OCI-LY3 (cell line): ENCODE measurements around the gene PAX5.

ENCODE experiments used
- H2AFZ ChIP-seq: fragments of 200-600, 300-600 bp; shearing (Covaris generic); 2 replicates; pipeline ENCODE4 v1.6.0; 2014; ENCODE audit warnings: antibody characterized with exemption, low read depth, low read length
- H3K27ac ChIP-seq: fragments of 200-600, 300-600 bp; sonication (generic); 2 replicates; pipeline ENCODE4 v1.5.1; 2014; ENCODE audit warnings: mild to moderate bottlenecking, low read length, moderate library complexity, mixed read lengths
- H3K27me3 ChIP-seq: fragments of 200-600, 300-600 bp; sonication (generic); 2 replicates; pipeline ENCODE4 v1.6.1; 2014; ENCODE audit warnings: low read depth, low read length, mixed read lengths
- H3K36me3 ChIP-seq: fragments of 200-600, 300-600 bp; sonication (generic); replicated peaks from 2 replicates; pipeline ENCODE3; 2014; ENCODE audit warnings: low read depth, low read length, mixed read lengths
- H3K4me1 ChIP-seq: fragments of 300-600, 200-600 bp; sonication (generic); 2 replicates; pipeline ENCODE4 v1.6.1; 2014; ENCODE audit warnings: low read length, mixed read lengths
- H3K4me2 ChIP-seq: fragments of 200-600, 300-600 bp; sonication (generic); 2 replicates; pipeline ENCODE4 v1.6.1; 2014; ENCODE audit warnings: low read length, mixed read lengths
- H3K4me3 ChIP-seq: fragments of 300-600, 200-600 bp; sonication (generic); 2 replicates; pipeline ENCODE4 v1.5.1; 2014; ENCODE audit warnings: antibody characterized with exemption, mild to moderate bottlenecking, low read length, moderate library complexity
- H3K79me2 ChIP-seq: fragments of 300-600, 200-600 bp; shearing (Covaris generic); 2 replicates; pipeline ENCODE4 v1.6.1; 2014; ENCODE audit warnings: mild to moderate bottlenecking, low read length, mixed read lengths
- H3K9ac ChIP-seq: fragments of 300-600, 200-600 bp; shearing (Covaris generic); 2 replicates; pipeline ENCODE4 v1.6.0; 2014; ENCODE audit warnings: mild to moderate bottlenecking, low read length, moderate library complexity
- H3K9me3 ChIP-seq: fragments of 200-600, 300-600 bp; shearing (Covaris generic); 2 replicates; pipeline ENCODE4 v1.6.1; 2014; ENCODE audit warnings: low read length, mixed read lengths; ENCODE audit not compliant: insufficient read depth
- H4K20me1 ChIP-seq: fragments of 200-600, 300-600 bp; sonication (generic); 2 replicates; pipeline ENCODE4 v1.6.1; 2016; ENCODE audit warnings: low read length, mixed read lengths; ENCODE audit not compliant: insufficient read depth
- EZH2phosphoT487 ChIP-seq: fragments of 200-600 bp; shearing (Covaris generic); IDR thresholded peaks from 2 replicates; pipeline ENCODE4 v1.6.1; 2018; ENCODE audit warnings: antibody characterized with exemption, mixed run types, low read depth
- TF ChIP-seq, protein P1 (sequence below): fragments of 200-600, 300-600 bp; sonication (generic); IDR thresholded peaks from 2 replicates; pipeline ENCODE4 v1.5.1; 2014; ENCODE audit warnings: antibody characterized with exemption, low read length, low read depth

PAX5 gene

DNA sequence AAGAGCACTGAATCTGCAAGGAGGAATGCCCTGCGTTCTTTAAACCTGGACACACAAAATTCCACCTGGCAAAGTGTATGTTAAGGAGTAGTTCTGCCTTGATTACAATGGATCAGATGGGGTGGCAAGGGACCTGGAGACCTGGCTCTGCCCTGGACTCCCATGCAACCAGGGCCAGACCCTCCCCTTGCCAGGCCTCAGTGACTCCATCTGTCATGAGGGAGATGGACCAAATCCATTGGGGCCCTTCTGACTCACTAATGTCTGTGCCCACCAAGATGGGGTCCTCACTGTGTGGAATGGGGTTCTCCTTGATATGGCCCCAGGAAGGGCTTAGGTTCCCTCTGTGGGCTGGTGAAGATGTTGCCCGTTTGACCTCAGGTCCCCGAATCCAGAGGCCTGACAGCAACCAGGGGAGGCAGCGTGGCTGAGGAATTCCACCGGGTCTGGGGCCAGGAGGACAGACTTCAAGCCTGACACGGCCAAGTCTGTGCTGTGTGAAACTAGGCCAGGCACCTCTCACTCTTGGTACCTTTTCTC lies 100.3 kb downstream of the PAX5 start:
- Histone ChIP-seq H4K20me1 (peaks cover 79% of the 10 kb centered on the region), H3K9me3 (no peaks in the 10 kb centered on the region), H3K27me3 (no peaks in the 10 kb centered on the region), H3K27ac (no peak overlapping the region), H3K36me3 (peaks cover 80% of the 10 kb centered on the region), H3K4me3 (no peak overlapping the region), H3K79me2 (peaks cover 97% of the 10 kb centered on the region), H3K4me1 (peaks cover 65% of the 10 kb centered on the region), H2AFZ (no peak overlapping the region), H3K4me2 (no peak overlapping the region), H3K9ac (no peak overlapping the region)
- TF ChIP-seq EZH2phosphoT487: no peak
- TF ChIP-seq, protein P1, sequence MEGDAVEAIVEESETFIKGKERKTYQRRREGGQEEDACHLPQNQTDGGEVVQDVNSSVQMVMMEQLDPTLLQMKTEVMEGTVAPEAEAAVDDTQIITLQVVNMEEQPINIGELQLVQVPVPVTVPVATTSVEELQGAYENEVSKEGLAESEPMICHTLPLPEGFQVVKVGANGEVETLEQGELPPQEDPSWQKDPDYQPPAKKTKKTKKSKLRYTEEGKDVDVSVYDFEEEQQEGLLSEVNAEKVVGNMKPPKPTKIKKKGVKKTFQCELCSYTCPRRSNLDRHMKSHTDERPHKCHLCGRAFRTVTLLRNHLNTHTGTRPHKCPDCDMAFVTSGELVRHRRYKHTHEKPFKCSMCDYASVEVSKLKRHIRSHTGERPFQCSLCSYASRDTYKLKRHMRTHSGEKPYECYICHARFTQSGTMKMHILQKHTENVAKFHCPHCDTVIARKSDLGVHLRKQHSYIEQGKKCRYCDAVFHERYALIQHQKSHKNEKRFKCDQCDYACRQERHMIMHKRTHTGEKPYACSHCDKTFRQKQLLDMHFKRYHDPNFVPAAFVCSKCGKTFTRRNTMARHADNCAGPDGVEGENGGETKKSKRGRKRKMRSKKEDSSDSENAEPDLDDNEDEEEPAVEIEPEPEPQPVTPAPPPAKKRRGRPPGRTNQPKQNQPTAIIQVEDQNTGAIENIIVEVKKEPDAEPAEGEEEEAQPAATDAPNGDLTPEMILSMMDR: no peak

DNA sequence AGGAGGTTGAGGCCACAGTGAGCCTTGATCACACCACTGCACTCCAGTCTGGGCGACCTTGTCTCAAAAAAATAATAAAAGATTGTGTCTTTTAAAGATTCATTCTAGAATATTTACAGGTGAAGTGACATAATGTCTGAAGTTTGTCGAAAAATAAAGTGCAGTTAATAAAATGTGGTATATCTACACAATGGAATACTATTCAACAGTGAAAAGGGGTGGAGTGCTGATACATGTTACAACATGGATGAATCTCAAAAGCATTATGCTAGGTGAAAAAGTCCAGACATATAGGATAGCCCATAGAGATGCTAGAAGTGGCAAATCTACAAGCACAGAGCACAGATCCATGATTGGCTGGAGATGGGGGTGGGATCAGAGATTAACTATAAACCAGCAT lies 101.9 kb downstream of the PAX5 start:
- H2AFZ ChIP-seq: no peak overlapping the region
- H3K27ac ChIP-seq: no peak overlapping the region
- peaks cover 76% of the 10 kb centered on the region for H4K20me1 ChIP-seq
- H3K9ac ChIP-seq: no peak overlapping the region
- TF ChIP-seq, protein P1: no peak
- TF ChIP-seq EZH2phosphoT487: no peak
- H3K27me3 ChIP-seq: no peaks in the 10 kb centered on the region
- H3K4me3 ChIP-seq: no peak overlapping the region
- peaks cover 80% of the 10 kb centered on the region for H3K36me3 ChIP-seq
- H3K4me1 ChIP-seq: peaks cover 52% of the 10 kb centered on the region
- H3K9me3 ChIP-seq: no peaks in the 10 kb centered on the region
- H3K79me2 ChIP-seq: peaks cover 95% of the 10 kb centered on the region
- no peak overlapping the region for H3K4me2 ChIP-seq

DNA sequence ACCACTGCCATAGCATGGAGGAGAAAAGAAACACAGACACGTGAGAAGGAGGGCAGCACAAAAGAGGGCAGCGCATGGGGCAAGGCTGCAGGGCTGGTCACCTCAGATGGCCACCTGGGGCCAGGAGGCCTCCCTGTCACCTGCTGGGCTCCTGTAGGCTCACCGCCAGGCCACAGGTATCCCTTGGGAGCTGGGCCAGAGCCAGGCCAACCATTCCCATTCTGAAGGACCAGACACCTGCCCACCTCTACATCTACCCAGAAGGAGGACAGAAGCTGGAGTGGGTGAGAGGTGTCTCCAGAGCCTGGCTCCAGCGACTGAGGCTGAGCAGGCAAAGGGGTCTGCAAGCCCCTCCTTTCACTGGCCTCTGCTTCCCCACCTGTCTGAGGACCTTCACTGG lies 103.1 kb downstream of the PAX5 start:
- Histone ChIP-seq H3K4me2 (no peak overlapping the region), H2AFZ (no peak overlapping the region), H3K79me2 (peaks cover 95% of the 10 kb centered on the region), H3K4me1 (peaks cover 39% of the 10 kb centered on the region), H3K27me3 (no peaks in the 10 kb centered on the region), H3K9me3 (no peaks in the 10 kb centered on the region), H4K20me1 (peaks cover 77% of the 10 kb centered on the region), H3K36me3 (peaks cover 79% of the 10 kb centered on the region), H3K27ac (no peak overlapping the region), H3K4me3 (no peak overlapping the region), H3K9ac (no peak overlapping the region)
- TF ChIP-seq, protein P1: no peak

DNA sequence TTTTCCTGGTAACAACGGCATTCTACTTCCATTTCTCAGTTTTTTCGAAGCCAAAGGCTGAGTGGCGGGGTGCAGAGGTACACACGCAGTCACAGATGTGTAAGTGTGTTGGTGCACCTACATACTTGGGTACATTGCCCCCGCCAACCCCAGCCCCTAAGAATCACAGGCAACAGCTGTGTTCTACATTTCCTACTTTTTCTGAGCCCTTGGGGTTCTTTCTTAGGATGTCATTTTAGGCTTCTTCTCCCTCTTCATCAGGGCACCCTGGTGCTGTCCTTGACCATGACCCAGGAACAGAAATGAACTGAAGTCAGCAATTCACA lies 104.8 kb downstream of the PAX5 start:
- Histone ChIP-seq H4K20me1 (peaks cover 83% of the 10 kb centered on the region), H3K27me3 (no peaks in the 10 kb centered on the region), H3K4me1 (peaks cover 24% of the 10 kb centered on the region), H3K79me2 (peaks cover 94% of the 10 kb centered on the region), H3K27ac (peak overlapping the region; percentile 61), H2AFZ (no peak overlapping the region), H3K4me2 (no peak overlapping the region), H3K36me3 (peaks cover 77% of the 10 kb centered on the region), H3K9ac (no peak overlapping the region), H3K9me3 (no peaks in the 10 kb centered on the region), H3K4me3 (no peak overlapping the region)
- no peak for TF ChIP-seq EZH2phosphoT487
- TF ChIP-seq, protein P1: no peak
